Measurements from ENCODE around the gene TMEM86B.

DNA sequence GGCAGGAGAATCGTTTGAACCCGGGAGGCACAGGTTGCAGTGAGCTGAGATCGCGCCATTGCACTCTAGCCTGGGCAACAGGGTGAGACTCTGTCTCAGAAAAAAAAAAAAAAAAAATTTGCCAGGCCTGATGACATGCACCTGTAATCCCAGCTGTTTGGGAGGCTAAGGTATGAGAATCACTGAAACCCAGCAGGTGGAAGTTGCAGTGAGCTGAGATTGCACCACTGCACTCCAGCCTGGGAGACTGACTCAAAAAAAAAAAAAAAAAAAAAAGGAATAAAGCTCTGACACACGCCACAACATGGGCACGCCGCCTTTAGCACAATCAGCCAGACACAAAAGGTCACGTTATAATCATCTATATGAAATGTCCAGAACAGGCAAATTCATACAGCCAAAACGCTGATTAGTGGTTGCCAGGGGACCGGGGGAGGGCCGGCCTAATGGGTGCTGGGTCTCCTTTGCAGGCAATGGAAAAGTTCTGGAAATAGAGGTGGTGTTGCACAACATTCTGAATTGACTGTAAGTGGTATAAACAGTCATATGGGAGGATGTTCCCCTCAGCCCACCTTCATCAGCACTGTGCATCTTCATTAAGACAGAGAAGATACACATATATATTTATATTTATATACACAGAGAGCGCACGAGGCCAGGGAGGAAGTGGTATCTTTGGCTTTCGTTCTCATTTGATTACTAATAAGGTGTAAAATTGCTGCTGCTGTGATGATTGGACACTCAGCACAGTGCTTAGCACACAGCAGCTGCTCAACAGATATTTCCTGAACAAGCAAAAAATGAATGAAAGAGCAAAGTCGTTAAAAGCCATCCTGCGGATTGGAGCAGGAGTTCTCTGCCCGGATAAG, 47.5 kb upstream of the TMEM86B start:
- TF ChIP-seq CTCF (optimal IDR thresholded peaks at IDR 0.05 in 1 of 3, IDR thresholded peaks at IDR 0.05 in 1 of 3, conservative IDR thresholded peaks at IDR 0.05 in 1 of 3; ENCODE audit: extremely low read depth in 1 of 3, insufficient read depth in 2 of 3, low read length in 3 of 3) (no peak), EZH2 (IDR thresholded peaks at IDR 0.05; ENCODE audit: low read length) (no peak)
